Ascending aorta (tissue), 2 donors: Measurements from ENCODE around the gene RGS21. TPM values are rescaled to one million over a fixed set of nuclear protein-coding genes. Genes with fewer than 3 reads are reported as not detected.

Experiments used
- DNase-seq, 2 donors: peaks; one replicate each; pipeline ENCODE4 v3.0.0-alpha.2; 2019; ENCODE audit warnings: low spot score in 2 of 2
- H3K27ac ChIP-seq, 2 donors: fragments of 200-600 bp; sonication (generic); one replicate each; pipeline ENCODE4 v1.5.1; 2016 to 2017; ENCODE audit warnings: mild to moderate bottlenecking in 1 of 2
- H3K27me3 ChIP-seq: fragments of 200-600 bp; sonication (generic); one replicate; pipeline ENCODE4 v1.5.1; 2017
- H3K36me3 ChIP-seq, 2 donors: fragments of 200-600 bp; sonication (generic); one replicate each; pipeline ENCODE4 v1.5.1; 2016
- H3K4me1 ChIP-seq, 2 donors: fragments of 200-600 bp; sonication (generic); one replicate each; pipeline ENCODE4 v1.5.1; 2016 to 2017; ENCODE audit warnings: mild to moderate bottlenecking in 1 of 2
- H3K4me3 ChIP-seq, 2 donors: fragments of 200-600 bp; sonication (generic); one replicate each; pipeline ENCODE4 v1.5.1; 2016 to 2017; ENCODE audit warnings: mild to moderate bottlenecking in 1 of 2
- H3K9me3 ChIP-seq, 2 donors: fragments of 200-600 bp; sonication (generic); one replicate each; pipeline ENCODE4 v1.5.1; 2016
- CTCF ChIP-seq, 3 experiments: fragments of 200-600 bp in 2 of 3; fragments of 450-650 bp in 1 of 3; sonication (generic) in 2 of 3; IDR thresholded peaks; one replicate each; pipeline ENCODE4 v1.5.1; 2016 to 2019; ENCODE audit warnings: antibody characterized with exemption in 3 of 3, mild to moderate bottlenecking in 1 of 3, moderate library complexity in 1 of 3
- intact Hi-C: fragments of 100-400 bp; cut with DNase I; formaldehyde crosslinking; loops from one replicate; pipeline ENCODE4 v1.15.1; 2023
- total RNA-seq: library from RNA; depleted of rRNA; stranded (reverse); fragments of >200 nt; gene quantifications from one replicate; pipeline ENCODE4 v1.1.0, GENCODE V29; 2016

Gene RGS21
- total RNA-seq, result not detected

GRCh38 chr1:192316942-192317450 is at the start of gene RGS21:
Gene RGS21 (plus strand): TSS chr1:192316992. CDS start chr1:192343037, 26,045 bp downstream.
- no peak within 1 kb of the TSS for H3K27ac ChIP-seq
- H3K4me3 ChIP-seq, result no peak within 1 kb of the TSS
- no peaks in the 10 kb centered on the region for H3K9me3 ChIP-seq
- no peak for TF ChIP-seq CTCF (IDR thresholded peaks at IDR 0.05)
- H3K4me1 ChIP-seq, result no peaks in the 10 kb centered on the region
- intact Hi-C loops, result no loop called here
- DNase-seq, result no peak
- H3K36me3 ChIP-seq, result no peaks in the 10 kb centered on the region
- H3K27me3 ChIP-seq, result no peaks in the 10 kb centered on the region

- no peak for TF ChIP-seq CTCF (IDR thresholded peaks at IDR 0.05)
- Histone ChIP-seq H3K36me3 (no peaks in the 10 kb centered on the region), H3K4me1 (no peaks in the 10 kb centered on the region)
Observed at GRCh38 chr1:192268468-192269052, 48.2 kb upstream of the RGS21 start.

GRCh38 chr1:192270398-192270797 is 46.4 kb upstream of the RGS21 start:
- TF ChIP-seq CTCF (IDR thresholded peaks at IDR 0.05), result no peak
- no peak overlapping the region for H3K27ac ChIP-seq
- intact Hi-C loops, result no loop called here
- no peaks in the 10 kb centered on the region for H3K36me3 ChIP-seq
- no peak overlapping the region for H3K4me3 ChIP-seq
- H3K27me3 ChIP-seq, result no peaks in the 10 kb centered on the region
- DNase-seq, result no peak
- no peaks in the 10 kb centered on the region for H3K9me3 ChIP-seq
- H3K4me1 ChIP-seq, result no peaks in the 10 kb centered on the region

More at GRCh38 chr1:192268468-192269052, 48.2 kb upstream of the RGS21 start:
- no peak for DNase-seq
- H3K9me3 ChIP-seq, result no peaks in the 10 kb centered on the region
- H3K27me3 ChIP-seq, result no peaks in the 10 kb centered on the region
- H3K27ac ChIP-seq, result no peak overlapping the region
- H3K4me3 ChIP-seq, result no peak overlapping the region
- intact Hi-C loops, result no loop called here

- no peaks in the 10 kb centered on the region for H3K9me3 ChIP-seq
- no peak for TF ChIP-seq CTCF (IDR thresholded peaks at IDR 0.05)
- H3K27me3 ChIP-seq, result no peaks in the 10 kb centered on the region
- H3K4me1 ChIP-seq, result no peaks in the 10 kb centered on the region
- H3K36me3 ChIP-seq, result no peaks in the 10 kb centered on the region
- intact Hi-C loops, result no loop called here
- no peak overlapping the region for H3K27ac ChIP-seq
- no peak for DNase-seq
- H3K4me3 ChIP-seq, result no peak overlapping the region
Observed at GRCh38 chr1:192272732-192273131, 44.1 kb upstream of the RGS21 start.

- DNase-seq, result no peak
- no peak for TF ChIP-seq CTCF (IDR thresholded peaks at IDR 0.05)
- Histone ChIP-seq H3K27me3 (no peaks in the 10 kb centered on the region), H3K27ac (no peak overlapping the region), H3K4me1 (no peaks in the 10 kb centered on the region), H3K36me3 (no peaks in the 10 kb centered on the region), H3K9me3 (no peaks in the 10 kb centered on the region), H3K4me3 (no peak overlapping the region)
- intact Hi-C loops, result no loop called here
Observed at GRCh38 chr1:192274588-192274987, 42.2 kb upstream of the RGS21 start.
